Calu3 (cell line): ENCODE measurements around the gene PLD5. TPM values are rescaled to one million over a fixed set of nuclear protein-coding genes. Genes with fewer than 3 reads are reported as not detected.

Source experiments
- BruUV-seq: library from RNA; stranded (reverse); fragments of 400-500 nt; replicated peaks from 2 replicates; lab custom pipeline; 2021; lab: Mats Ljungman, UMichigan
- CTCF ChIA-PET: fragments of 300-600 bp; sonication (Branson Sonifier 250); formaldehyde crosslinking; loops from one replicate; lab custom pipeline; 2022; ENCODE audit warnings: antibody characterized with exemption; lab: Charles Lee
- DNase-seq: peaks from one replicate; pipeline ENCODE4 v3.0.0; 2022
- H3K27ac Mint-ChIP-seq: one replicate; pipeline ENCODE4 v1.8.0; 2022; ENCODE audit warnings: mixed read lengths; ENCODE audit not compliant: unreplicated experiment
- H3K27me3 Mint-ChIP-seq: one replicate; pipeline ENCODE4 v1.8.0; 2022; ENCODE audit warnings: mixed read lengths; ENCODE audit not compliant: unreplicated experiment
- H3K36me3 Mint-ChIP-seq: one replicate; pipeline ENCODE4 v1.8.0; 2022; ENCODE audit warnings: mild to moderate bottlenecking, moderate library complexity, mixed read lengths; ENCODE audit not compliant: insufficient read depth, unreplicated experiment
- H3K4me1 Mint-ChIP-seq: one replicate; pipeline ENCODE4 v1.8.0; 2022; ENCODE audit warnings: mild to moderate bottlenecking, low read depth, mixed read lengths; ENCODE audit not compliant: unreplicated experiment
- H3K4me3 Mint-ChIP-seq: one replicate; pipeline ENCODE4 v1.8.0; 2022; ENCODE audit warnings: mild to moderate bottlenecking, low read depth, moderate library complexity, mixed read lengths; ENCODE audit not compliant: unreplicated experiment
- H3K9me3 Mint-ChIP-seq: one replicate; pipeline ENCODE4 v1.8.0; 2022; ENCODE audit warnings: low read depth, mixed read lengths; ENCODE audit not compliant: unreplicated experiment
- CTCF ChIP-seq: fragments of 200-600 bp; IDR thresholded peaks from one replicate; pipeline ENCODE4 v1.8.0; 2022; ENCODE audit warnings: antibody characterized with exemption; ENCODE audit not compliant: unreplicated experiment
- intact Hi-C: fragments of 100-400 bp; cut with micrococcal nuclease; formaldehyde crosslinking; loops from one replicate; pipeline ENCODE4 v1.10.0; 2022; ENCODE audit not compliant: unreplicated experiment
- total RNA-seq: library from RNA; stranded (reverse); gene quantifications from 2 replicates; pipeline ENCODE4 v1.2.3, GENCODE V29; 2022

Gene PLD5
- total RNA-seq, 1 experiment from 2014 or later: 2.4 TPM

GRCh38 chr1:242178924-242179708 is 345.4 kb downstream of the PLD5 start:
- Mint-ChIP-seq H3K27me3 (no peaks in the 10 kb centered on the region), H3K27ac (no peak overlapping the region), H3K4me1 (no peaks in the 10 kb centered on the region), H3K4me3 (no peak overlapping the region), H3K9me3 (peaks cover 2% of the 10 kb centered on the region), H3K36me3 (no peaks in the 10 kb centered on the region)
- CTCF ChIA-PET: no interaction called here
- no TSS peak for BruUV-seq
- DNase-seq: no peak
- intact Hi-C loops: no loop called here
- no peak for TF ChIP-seq CTCF

- Mint-ChIP-seq H3K9me3 (peaks cover 2% of the 10 kb centered on the region), H3K27me3 (no peaks in the 10 kb centered on the region), H3K4me3 (no peak overlapping the region), H3K36me3 (no peaks in the 10 kb centered on the region), H3K27ac (no peak overlapping the region), H3K4me1 (no peaks in the 10 kb centered on the region)
- no TSS peak for BruUV-seq
- no peak for TF ChIP-seq CTCF
- intact Hi-C loops: no loop called here
- DNase-seq: no peak
- CTCF ChIA-PET: no interaction called here
Measured at GRCh38 chr1:242178436-242178835, 346.1 kb downstream of the PLD5 start.

GRCh38 chr1:242162140-242162539 is 362.4 kb downstream of the PLD5 start:
- intact Hi-C loops: no loop called here
- Mint-ChIP-seq H3K4me1 (no peaks in the 10 kb centered on the region), H3K27ac (no peak overlapping the region), H3K36me3 (no peaks in the 10 kb centered on the region), H3K4me3 (no peak overlapping the region), H3K27me3 (no peaks in the 10 kb centered on the region), H3K9me3 (peaks cover 3% of the 10 kb centered on the region)
- CTCF ChIA-PET: interaction anchor here (0.6 kb wide), 1 partner anchor 571 kb away, joined by 3 read pairs; no protein-coding TSS in a partner anchor
- DNase-seq: no peak
- TF ChIP-seq CTCF: no peak
- BruUV-seq: no TSS peak

- DNase-seq: peak; percentile 10
- intact Hi-C loops: loop anchor here (5.0 kb wide), 1 partner anchor 95 kb away; no protein-coding TSS in a partner anchor
- Mint-ChIP-seq H3K9me3 (peaks cover 2% of the 10 kb centered on the region), H3K27me3 (no peaks in the 10 kb centered on the region), H3K27ac (no peak overlapping the region), H3K4me1 (no peaks in the 10 kb centered on the region), H3K4me3 (peak overlapping the region; percentile 24), H3K36me3 (no peaks in the 10 kb centered on the region)
- BruUV-seq: no TSS peak
- CTCF ChIA-PET: no interaction called here
- no peak for TF ChIP-seq CTCF
Measured at GRCh38 chr1:242147096-242147976, 377.2 kb downstream of the PLD5 start.
